H1 (cell line): ENCODE measurements around the gene NPFFR1. TPM values are rescaled to one million over a fixed set of nuclear protein-coding genes. Genes with fewer than 3 reads are reported as not detected.

Experiments used
- CTCF ChIA-PET: fragments of 300-600 bp; sonication (Branson Sonifier 250); formaldehyde crosslinking; loops from one replicate; lab custom pipeline; 2021; ENCODE audit not compliant: partially characterized antibody; lab: Charles Lee
- POLR2A ChIA-PET: fragments of 300-600 bp; sonication (Branson Sonifier 250); formaldehyde crosslinking; loops from one replicate; lab custom pipeline; 2021; ENCODE audit warnings: inconsistent platforms; ENCODE audit not compliant: partially characterized antibody; lab: Charles Lee
- DNase-seq, 2 experiments: peaks; one replicate each; pipeline versions ENCODE4 v3.0.0 to v3.0.0-alpha.2; 2010 to 2022; ENCODE audit warnings: low spot score in 2 of 2, low read depth in 1 of 2, mixed read lengths in 1 of 2
- FAIRE-seq: peaks from 2 replicates; lab custom pipeline; 2011; peaks lifted over from hg19 to GRCh38; lab: Jason Lieb, UNC
- H2AFZ ChIP-seq: 2 replicates; pipeline ENCODE4 v1.8.1; 2012; ENCODE audit warnings: low read length, inconsistent platforms
- H2AK5ac ChIP-seq: 2 replicates; pipeline ENCODE4 v1.6.1; 2013; ENCODE audit warnings: low read depth, low read length
- H2BK120ac ChIP-seq: replicated peaks from 2 replicates; pipeline ENCODE3; 2013; ENCODE audit warnings: low read depth, low read length, inconsistent platforms
- H2BK12ac ChIP-seq: 2 replicates; pipeline ENCODE4 v1.6.1; 2013; ENCODE audit warnings: low read depth, low read length
- H2BK15ac ChIP-seq: 2 replicates; pipeline ENCODE4 v1.6.1; 2013; ENCODE audit warnings: low read length
- H2BK20ac ChIP-seq: 2 replicates; pipeline ENCODE4 v1.6.1; 2013; ENCODE audit warnings: low read length
- H2BK5ac ChIP-seq: 2 replicates; pipeline ENCODE4 v1.6.1; 2013; ENCODE audit warnings: low read depth, low read length
- H3K14ac ChIP-seq: 2 replicates; pipeline ENCODE4 v1.6.1; 2013; ENCODE audit warnings: inconsistent platforms; ENCODE audit not compliant: insufficient read length
- H3K18ac ChIP-seq: 2 replicates; pipeline ENCODE4 v1.6.1; 2013; ENCODE audit warnings: low read length; ENCODE audit errors: extremely low read depth
- H3K23ac ChIP-seq: 2 replicates; pipeline ENCODE4 v1.6.1; 2013; ENCODE audit warnings: inconsistent platforms; ENCODE audit not compliant: insufficient read length
- H3K23me2 ChIP-seq: 2 replicates; pipeline ENCODE4 v1.6.1; 2013; ENCODE audit warnings: low read depth, low read length
- H3K27ac ChIP-seq: 2 replicates; pipeline ENCODE4 v1.6.1; 2011; ENCODE audit warnings: low read depth, low read length, inconsistent platforms
- H3K27me3 ChIP-seq, 4 experiments: replicated peaks in 1 of 4; 1 replicate in 1 of 4; 2 replicates in 3 of 4; pipeline versions ENCODE4 v1.6.1 to v1.8.1; 2011 to 2013; ENCODE audit warnings: low read length in 3 of 4, mild to moderate bottlenecking in 3 of 4, inconsistent platforms in 2 of 4, mixed read lengths in 2 of 4, moderate library complexity in 1 of 4; ENCODE audit not compliant: control insufficient read depth in 3 of 4, insufficient read depth in 3 of 4; ENCODE audit errors: extremely low read depth in 1 of 4
- H3K36me3 ChIP-seq, 4 experiments: 2 replicates each; pipeline versions ENCODE4 v1.6.1 to v1.8.1; 2011 to 2013; ENCODE audit warnings: mild to moderate bottlenecking in 4 of 4, low read length in 3 of 4, moderate library complexity in 2 of 4, control low read depth in 1 of 4, inconsistent platforms in 1 of 4; ENCODE audit not compliant: insufficient read depth in 4 of 4, control insufficient read depth in 2 of 4
- H3K4ac ChIP-seq: replicated peaks from 2 replicates; pipeline ENCODE3; 2013; ENCODE audit warnings: low read length, low read depth, mixed read lengths, inconsistent platforms; ENCODE audit not compliant: insufficient read length
- H3K4me1 ChIP-seq, 4 experiments: replicated peaks in 1 of 4; 1 replicate in 1 of 4; 2 replicates in 3 of 4; pipeline versions ENCODE4 v1.6.1 to v1.8.1; 2011 to 2013; ENCODE audit warnings: low read length in 3 of 4, inconsistent platforms in 2 of 4, mixed read lengths in 1 of 4; ENCODE audit not compliant: insufficient read depth in 4 of 4, control insufficient read depth in 3 of 4
- H3K4me2 ChIP-seq, 2 experiments: 2 replicates each; pipeline versions ENCODE4 v1.6.1 to v1.8.1; 2011 to 2013; ENCODE audit warnings: low read depth in 2 of 2, low read length in 2 of 2, control low read depth in 1 of 2, inconsistent platforms in 1 of 2, mild to moderate bottlenecking in 1 of 2; ENCODE audit not compliant: insufficient read depth in 1 of 2
- H3K4me3 ChIP-seq, 4 experiments: fragments of 200-600, 300-600 bp in 1 of 4; sonication (generic), shearing (Covaris generic), sonication (Bioruptor Twin) in 1 of 4; 2 replicates each; pipeline versions ENCODE4 v1.5.1 to v1.8.1; 2011 to 2016; ENCODE audit warnings: low read length in 4 of 4, low read depth in 3 of 4, control low read depth in 2 of 4, inconsistent platforms in 2 of 4, mild to moderate bottlenecking in 2 of 4, mixed read lengths in 1 of 4, moderate library complexity in 1 of 4; ENCODE audit not compliant: insufficient read depth in 2 of 4; ENCODE audit errors: extremely low read depth in 1 of 4
- H3K56ac ChIP-seq: replicated peaks from 2 replicates; pipeline ENCODE3; 2013; ENCODE audit warnings: low read depth, mild to moderate bottlenecking, mixed read lengths, low read length, inconsistent platforms; ENCODE audit not compliant: insufficient read length
- H3K79me1 ChIP-seq: 2 replicates; pipeline ENCODE4 v1.6.1; 2013; ENCODE audit warnings: low read depth, low read length, control low read depth
- H3K79me2 ChIP-seq, 2 experiments: 2 replicates each; pipeline versions ENCODE4 v1.6.1 to v1.8.1; 2012 to 2013; ENCODE audit warnings: low read length in 2 of 2, mild to moderate bottlenecking in 2 of 2, inconsistent platforms in 1 of 2; ENCODE audit not compliant: insufficient read depth in 2 of 2, control insufficient read depth in 1 of 2
- H3K9ac ChIP-seq, 4 experiments: replicated peaks in 1 of 4; 1 replicate in 1 of 4; 2 replicates in 3 of 4; pipeline versions ENCODE4 v1.6.1 to v1.8.1; 2011 to 2013; ENCODE audit warnings: low read depth in 3 of 4, low read length in 3 of 4, control low read depth in 2 of 4, mild to moderate bottlenecking in 2 of 4, moderate library complexity in 2 of 4, inconsistent platforms in 1 of 4; ENCODE audit errors: extremely low read depth in 1 of 4
- H3K9me3 ChIP-seq, 2 experiments: 2 replicates each; pipeline versions ENCODE4 v1.6.1 to v1.8.1; 2012 to 2013; ENCODE audit warnings: mild to moderate bottlenecking in 2 of 2, moderate library complexity in 2 of 2, control low read depth in 1 of 2, inconsistent platforms in 1 of 2, low read depth in 1 of 2, low read length in 1 of 2, mixed read lengths in 1 of 2; ENCODE audit not compliant: insufficient read depth in 2 of 2
- H4K20me1 ChIP-seq, 2 experiments: replicated peaks in 1 of 2; 2 replicates each; pipeline versions ENCODE3 to v1.8.1; 2011 to 2013; ENCODE audit warnings: inconsistent platforms in 2 of 2, low read length in 2 of 2, mild to moderate bottlenecking in 1 of 2; ENCODE audit not compliant: insufficient read depth in 2 of 2, control insufficient read depth in 1 of 2
- H4K5ac ChIP-seq: 2 replicates; pipeline ENCODE4 v1.6.1; 2013; ENCODE audit warnings: low read length, low read depth, mixed read lengths, inconsistent platforms; ENCODE audit not compliant: insufficient read length
- H4K8ac ChIP-seq: 2 replicates; pipeline ENCODE4 v1.8.0; 2013; ENCODE audit warnings: mild to moderate bottlenecking, moderate library complexity, low read length, inconsistent platforms; ENCODE audit not compliant: insufficient read depth; ENCODE audit errors: extremely low read depth
- H4K91ac ChIP-seq: replicated peaks from 2 replicates; pipeline ENCODE3; 2013; ENCODE audit warnings: low read length, mixed read lengths, inconsistent platforms; ENCODE audit not compliant: insufficient read length
- CBX8 ChIP-seq: fragments of 300-800, 300-1000 bp; sonication (generic); IDR thresholded peaks from 2 replicates; pipeline ENCODE4 v1.7.1; 2016; ENCODE audit warnings: low read depth, low read length, borderline replicate concordance
- CREB1 ChIP-seq: IDR thresholded peaks from 2 replicates; pipeline ENCODE4 v1.6.1; 2012; ENCODE audit warnings: inconsistent platforms
- GABPA ChIP-seq: IDR thresholded peaks from 2 replicates; pipeline ENCODE4 v1.6.1; 2011; ENCODE audit warnings: mild to moderate bottlenecking, low read length, moderate library complexity, borderline replicate concordance; ENCODE audit not compliant: insufficient read depth
- HDAC6 ChIP-seq: IDR thresholded peaks from one replicate; pipeline ENCODE4 v1.7.1; 2012; ENCODE audit warnings: low read depth, mild to moderate bottlenecking, inconsistent platforms, low read length, moderate library complexity
- JUN ChIP-seq: IDR thresholded peaks from 2 replicates; pipeline ENCODE4 v1.6.1; 2011; ENCODE audit warnings: low read depth, mild to moderate bottlenecking, improper control_type of control experiment, low read length
- KDM5A ChIP-seq: fragments of 200-600 bp; IDR thresholded peaks from 2 replicates; pipeline ENCODE4 v1.7.1; 2012; ENCODE audit warnings: mild to moderate bottlenecking, low read length, inconsistent platforms, mixed read lengths
- POLR2AphosphoS5 ChIP-seq: IDR thresholded peaks from 2 replicates; pipeline ENCODE4 v1.6.1; 2011; ENCODE audit warnings: low read depth, low read length
- RBBP5 ChIP-seq: IDR thresholded peaks from 2 replicates; pipeline ENCODE4 v1.7.1; 2012; ENCODE audit warnings: low read depth, mild to moderate bottlenecking, inconsistent platforms, low read length, moderate library complexity, borderline replicate concordance
- SP1 ChIP-seq: IDR thresholded peaks from 2 replicates; pipeline ENCODE4 v1.6.1; 2011; ENCODE audit warnings: low read depth, low read length
- WGBS, 2 experiments: shearing (Covaris generic) in 1 of 2; methylation state at CpG; one replicate each; pipeline versions ENCODE4 v1.1.6 to v1.1.7; 2013 to 2015; ENCODE audit warnings: low lambda C conversion rate in 2 of 2, mixed read lengths in 2 of 2, inconsistent platforms in 1 of 2, low coverage in 1 of 2, missing lambda C conversion rate in 1 of 2; ENCODE audit not compliant: insufficient replicate concordance in 2 of 2, insufficient coverage in 1 of 2, insufficient read length in 1 of 2; ENCODE audit errors: extremely low coverage in 1 of 2, missing lambda C conversion rate in 1 of 2; 5-methylcytosine and 5-hydroxymethylcytosine counted together
- polyA plus RNA-seq, 7 experiments: library from polyadenylated mRNA; depleted of rRNA in 3 of 7; stranded (reverse) in 5 of 7; unstranded in 2 of 7; fragments of >200 nt in 5 of 7; fragments of 200-250 nt in 2 of 7; gene quantifications; 1 replicate in 5 of 7; 2 replicates in 1 of 7; 4 replicates in 1 of 7; pipeline versions ENCODE4 v1.2.1 to v1.2.3, GENCODE V29; 2011 to 2013; ENCODE audit warnings: missing spikeins in 2 of 7, mixed read lengths in 2 of 7
- total RNA-seq: library from RNA; stranded (reverse); fragmentation: NEBNext Ultra II Directional; extraction: Animal tissue kit (Norgen Biotek cat#: 25700); gene quantifications from 2 replicates; pipeline ENCODE4 v1.2.1, GENCODE V29; 2021

The NPFFR1 gene
- total and polyA plus RNA-seq, 2 of the 8 experiments (the other 6 are each of a cell fraction or from before 2014, with no cell fraction given), result 0.02 to 0.06 TPM

DNA sequence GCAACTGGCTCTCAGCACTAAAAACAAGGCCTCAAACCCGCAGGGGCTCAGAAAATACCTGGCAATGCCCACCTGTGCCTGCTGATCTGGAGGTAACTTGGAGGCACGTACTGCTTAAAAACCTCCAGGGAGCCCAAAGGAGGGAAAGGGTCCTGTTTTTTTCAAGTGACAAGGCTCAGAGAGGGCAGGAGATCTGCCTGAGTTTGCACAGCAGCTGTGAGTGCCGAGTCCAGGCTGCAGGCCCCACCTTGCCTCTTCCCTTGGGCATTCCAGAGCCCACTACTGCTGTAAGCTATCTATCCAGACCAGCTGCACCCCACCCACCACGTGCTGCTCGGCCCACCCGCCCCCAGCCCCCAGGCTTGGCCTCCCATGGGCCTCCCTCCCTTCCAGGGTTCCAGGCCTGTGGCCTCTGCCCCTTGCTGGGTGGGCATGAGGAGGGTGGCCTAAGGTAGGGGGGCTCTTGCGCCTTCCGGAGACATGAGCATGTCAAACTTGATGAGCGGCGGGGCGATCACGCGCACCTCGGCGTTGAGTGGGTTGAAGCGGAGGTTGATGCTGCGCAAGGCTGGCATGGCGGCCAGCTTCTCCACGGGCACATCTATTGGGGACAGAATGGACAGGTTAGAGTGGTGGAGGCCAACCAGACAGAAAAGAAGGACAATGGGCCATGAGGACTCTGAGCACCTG, 17.2 kb upstream of the NPFFR1 start:
- TF ChIP-seq JUN (no peak), GABPA (no peak), CREB1 (no peak), SP1 (no peak), KDM5A (no peak), HDAC6 (no peak), CBX8 (no peak), POLR2AphosphoS5 (no peak), RBBP5 (no peak)
- Histone ChIP-seq H3K56ac (no peak overlapping the region), H3K4ac (no peak overlapping the region), H4K5ac (no peak overlapping the region), H2BK120ac (no peak overlapping the region), H3K79me1 (no peaks in the 10 kb centered on the region), H3K27ac (no peak overlapping the region), H2BK12ac (no peak overlapping the region), H3K9me3 (no peaks in the 10 kb centered on the region), H4K91ac (no peak overlapping the region), H2AFZ (no peak overlapping the region), H3K27me3 (no peaks in the 10 kb centered on the region), H2BK15ac (no peak overlapping the region), H4K20me1 (no peaks in the 10 kb centered on the region), H2AK5ac (no peak overlapping the region), H3K14ac (no peak overlapping the region), H3K36me3 (no peaks in the 10 kb centered on the region), H3K4me3 (no peak overlapping the region), H3K23ac (no peak overlapping the region), H3K23me2 (no peaks in the 10 kb centered on the region), H3K18ac (no peak overlapping the region), H2BK20ac (no peak overlapping the region), H2BK5ac (no peak overlapping the region), H3K4me1 (no peaks in the 10 kb centered on the region), H3K79me2 (no peaks in the 10 kb centered on the region), H3K4me2 (no peak overlapping the region), H3K9ac (no peak overlapping the region), H4K8ac (no peak overlapping the region)
- ChIA-PET POLR2A (no interaction called here), CTCF (interaction anchor here (1.0 to 1.6 kb wide), 3 partner anchors 9 to 46 kb away, joined by 3 to 6 read pairs (median 3); no protein-coding TSS in a partner anchor)
- 96% methylated on average over 16 of the region's 19 CpGs; no CpG with 5 or more reads in 1 of the 2 experiments for WGBS, 2 experiments
- no peak for DNase-seq
- FAIRE-seq, result no peak
